Thymus (tissue), 11 donors: ENCODE data around the gene LRSAM1. TPM values are rescaled to one million over a fixed set of nuclear protein-coding genes. Genes with fewer than 3 reads are reported as not detected.

Experiments used
- DNase-seq, 9 donors: peaks; one replicate each; pipeline ENCODE4 v3.0.0-alpha.2; 2013; ENCODE audit warnings: low spot score in 9 of 9, low read depth in 6 of 9, missing footprints in 1 of 9
- H3K27ac ChIP-seq, 2 donors: one replicate each; pipeline ENCODE4 v1.5.1; 2013; ENCODE audit warnings: control low read depth in 1 of 2, low read depth in 1 of 2, low read length in 1 of 2, mild to moderate bottlenecking in 1 of 2, moderate library complexity in 1 of 2
- H3K27me3 ChIP-seq, 2 donors: one replicate each; pipeline ENCODE4 v1.5.1; 2013; ENCODE audit warnings: low read length in 1 of 2; ENCODE audit not compliant: control insufficient read depth in 2 of 2, insufficient read depth in 1 of 2
- H3K36me3 ChIP-seq, 2 donors: one replicate each; pipeline ENCODE4 v1.5.1; 2013; ENCODE audit warnings: low read length in 1 of 2, mild to moderate bottlenecking in 1 of 2, moderate library complexity in 1 of 2; ENCODE audit not compliant: control insufficient read depth in 2 of 2, insufficient read depth in 2 of 2
- H3K4me1 ChIP-seq, 2 donors: one replicate each; pipeline ENCODE4 v1.5.1; 2013; ENCODE audit warnings: low read length in 2 of 2; ENCODE audit not compliant: control insufficient read depth in 2 of 2, insufficient read depth in 2 of 2
- H3K4me3 ChIP-seq, 2 donors: one replicate each; pipeline ENCODE4 v1.5.1; 2013; ENCODE audit warnings: low read length in 2 of 2, control low read depth in 1 of 2, mild to moderate bottlenecking in 1 of 2
- H3K9me3 ChIP-seq, 2 donors: one replicate each; pipeline ENCODE4 v1.5.1; 2013; ENCODE audit warnings: low read length in 1 of 2, mild to moderate bottlenecking in 1 of 2; ENCODE audit not compliant: control insufficient read depth in 2 of 2, insufficient read depth in 1 of 2
- WGBS: extraction: QIAGEN DNeasy Blood & Tissue Kit; methylation state at CpG from one replicate; pipeline ENCODE4 v1.1.7; 2013; 5-methylcytosine and 5-hydroxymethylcytosine counted together
- polyA plus RNA-seq: library from polyadenylated mRNA; stranded (reverse); fragments of 200-250 nt; gene quantifications from one replicate; pipeline ENCODE4 v1.2.3, GENCODE V29; 2013
- total RNA-seq: library from RNA; stranded (reverse); fragments of 120-200 nt; gene quantifications from one replicate; pipeline ENCODE4 v1.2.4, GENCODE V29; 2013
- donor health status: healthy.

The LRSAM1 gene
- total and polyA plus RNA-seq, 2 donors, result 4.1 to 24.1 TPM

GRCh38 chr9:127520941-127521918 is 69.9 kb downstream of the LRSAM1 start:
- peaks cover 4 to 42% of the 10 kb centered on the region in 2 donors for H3K9me3 ChIP-seq
- peaks cover 0 to 4% of the 10 kb centered on the region in 2 donors for H3K27me3 ChIP-seq
- peaks cover 0 to 4% of the 10 kb centered on the region in 2 donors for H3K36me3 ChIP-seq
- DNase-seq, result no peak
- WGBS, result 95% methylated on average over 20 of the region's 20 CpGs
- no peak overlapping the region for H3K4me3 ChIP-seq
- H3K4me1 ChIP-seq, result peaks cover 0 to 8% of the 10 kb centered on the region in 2 donors
- H3K27ac ChIP-seq, result peak overlapping the region in 1 of 2 donors; percentile 51

GRCh38 chr9:127521919-127522304 is 70.6 kb downstream of the LRSAM1 start:
- Histone ChIP-seq H3K27me3 (peaks cover 0 to 4% of the 10 kb centered on the region in 2 donors), H3K27ac (peak overlapping the region in 1 of 2 donors; percentile 51), H3K4me1 (peaks cover 0 to 8% of the 10 kb centered on the region in 2 donors), H3K4me3 (no peak overlapping the region), H3K36me3 (peaks cover 0 to 4% of the 10 kb centered on the region in 2 donors), H3K9me3 (peaks cover 5 to 42% of the 10 kb centered on the region in 2 donors)
- 98% methylated on average over 5 of the region's 5 CpGs for WGBS
- no peak for DNase-seq

- Histone ChIP-seq H3K27me3 (peaks cover 0 to 4% of the 10 kb centered on the region in 2 donors), H3K4me3 (no peak overlapping the region), H3K36me3 (peaks cover 0 to 4% of the 10 kb centered on the region in 2 donors), H3K9me3 (peaks cover 5 to 42% of the 10 kb centered on the region in 2 donors), H3K27ac (no peak overlapping the region), H3K4me1 (peaks cover 0 to 8% of the 10 kb centered on the region in 2 donors)
- 93% methylated on average over 2 of the region's 2 CpGs for WGBS
- DNase-seq, result no peak
Measured at GRCh38 chr9:127522727-127523126, 71.4 kb downstream of the LRSAM1 start.

DNA sequence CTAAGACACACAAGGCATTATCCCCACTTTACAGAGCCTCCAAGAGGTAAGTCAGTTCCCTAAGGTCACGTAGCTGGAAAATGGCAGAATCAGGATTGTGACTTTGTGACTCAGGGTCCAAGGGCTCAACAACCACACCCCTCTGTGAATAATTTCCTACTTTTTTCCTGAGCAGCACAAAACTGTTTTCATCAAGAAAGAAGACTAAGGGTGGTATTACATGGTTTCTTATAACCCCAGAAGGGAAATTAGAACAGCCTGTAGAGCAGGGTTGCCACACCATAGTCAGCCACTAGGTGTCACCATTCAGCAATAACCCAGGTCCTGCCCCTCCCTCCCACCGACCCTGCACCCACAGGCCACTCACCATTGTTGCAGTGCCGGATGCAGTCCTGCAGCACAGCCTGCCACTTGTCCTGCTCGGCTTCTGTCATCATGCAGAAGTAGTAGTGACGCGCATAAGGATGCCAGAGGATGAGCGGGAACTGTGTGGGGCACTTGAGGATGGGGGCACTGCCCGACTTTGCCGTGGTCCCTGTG is 72.1 kb downstream of the LRSAM1 start:
- 96% methylated on average over 9 of the region's 9 CpGs for WGBS
- Histone ChIP-seq H3K4me3 (no peak overlapping the region), H3K27me3 (peaks cover 0 to 4% of the 10 kb centered on the region in 2 donors), H3K4me1 (peaks cover 0 to 8% of the 10 kb centered on the region in 2 donors), H3K27ac (no peak overlapping the region), H3K36me3 (peaks cover 0 to 4% of the 10 kb centered on the region in 2 donors), H3K9me3 (peaks cover 5 to 42% of the 10 kb centered on the region in 2 donors)
- DNase-seq, result no peak

DNA sequence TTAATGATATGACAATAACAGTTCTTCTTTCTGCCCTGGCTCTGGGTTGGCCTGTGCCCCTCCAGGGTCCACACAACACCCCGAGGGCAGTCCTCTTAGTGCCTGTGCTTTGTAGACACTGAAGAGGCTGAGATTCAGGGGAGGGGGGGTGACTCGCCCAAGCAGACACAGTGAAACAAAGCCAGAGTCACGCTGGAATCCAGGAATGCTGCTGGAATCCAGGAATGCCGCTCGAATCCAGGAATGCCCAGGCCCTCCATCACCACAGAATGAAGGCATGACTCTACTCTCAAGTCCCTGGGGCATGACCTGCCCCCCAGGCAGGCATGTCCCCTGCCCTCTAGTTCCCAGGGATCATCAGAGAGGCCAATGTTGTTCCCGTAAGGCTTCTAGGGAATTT is 73.1 kb downstream of the LRSAM1 start:
- Histone ChIP-seq H3K4me1 (peaks cover 0 to 8% of the 10 kb centered on the region in 2 donors), H3K36me3 (peaks cover 0 to 4% of the 10 kb centered on the region in 2 donors)
- 94% methylated on average over 6 of the region's 6 CpGs for WGBS

GRCh38 chr9:127525401-127526188 is 74.3 kb downstream of the LRSAM1 start:
- peaks cover 5 to 42% of the 10 kb centered on the region in 2 donors for H3K9me3 ChIP-seq
- DNase-seq, result no peak
- no peaks in the 10 kb centered on the region for H3K27me3 ChIP-seq
- no peak overlapping the region for H3K4me3 ChIP-seq
- no peak overlapping the region for H3K27ac ChIP-seq
- peaks cover 0 to 3% of the 10 kb centered on the region in 2 donors for H3K4me1 ChIP-seq
- 99% methylated on average over 8 of the region's 8 CpGs for WGBS
- peaks cover 0 to 4% of the 10 kb centered on the region in 2 donors for H3K36me3 ChIP-seq

More for the DNA sequence above, 73.1 kb downstream of the LRSAM1 start:
- Histone ChIP-seq H3K27ac (no peak overlapping the region), H3K27me3 (peaks cover 0 to 3% of the 10 kb centered on the region in 2 donors), H3K9me3 (peaks cover 5 to 42% of the 10 kb centered on the region in 2 donors), H3K4me3 (no peak overlapping the region)
- DNase-seq, result no peak

GRCh38 chr9:127526655-127527559 is 75.6 kb downstream of the LRSAM1 start:
- WGBS, result 91% methylated on average over 30 of the region's 30 CpGs

More at GRCh38 chr9:127526655-127527559, 75.6 kb downstream of the LRSAM1 start:
- Histone ChIP-seq H3K4me3 (no peak overlapping the region), H3K4me1 (no peaks in the 10 kb centered on the region), H3K27me3 (no peaks in the 10 kb centered on the region), H3K36me3 (peaks cover 0 to 4% of the 10 kb centered on the region in 2 donors), H3K9me3 (peaks cover 5 to 41% of the 10 kb centered on the region in 2 donors), H3K27ac (no peak overlapping the region)
- DNase-seq, result no peak
